ENCODE data around the gene MPPE1. TPM values are rescaled to one million over a fixed set of nuclear protein-coding genes. Genes with fewer than 3 reads are reported as not detected.

The MPPE1 gene
- total RNA-seq, 1 donor from 2014 or later, result 29.4 TPM

- Mint-ChIP-seq H3K4me3 (ENCODE audit: unreplicated experiment) (no peak overlapping the region), H3K4me1 (ENCODE audit: low read depth, unreplicated experiment) (peaks cover 9% of the 10 kb centered on the region), H3K9me3 (ENCODE audit: unreplicated experiment) (no peaks in the 10 kb centered on the region), H3K27me3 (ENCODE audit: low read depth, unreplicated experiment) (no peaks in the 10 kb centered on the region), H3K36me3 (ENCODE audit: low read depth, unreplicated experiment) (no peaks in the 10 kb centered on the region), H3K27ac (ENCODE audit: unreplicated experiment) (no peak overlapping the region)
- H3K27ac ChIP-seq (ENCODE audit: low read depth, low read length), result no peak overlapping the region
- H3K4me2 ChIP-seq (ENCODE audit: low read length), result no peak overlapping the region
- DNase-seq (ENCODE audit: low read depth) (no peak), FAIRE-seq (no peak)
- no peak overlapping the region for H3K9ac ChIP-seq (ENCODE audit: low read length)
- H3K79me2 ChIP-seq (ENCODE audit: insufficient read depth, low read length), result no peaks in the 10 kb centered on the region
- no peaks in the 10 kb centered on the region for H3K9me3 ChIP-seq (ENCODE audit: insufficient read depth, low read depth, low read length)
- no peak overlapping the region for H3K4me3 ChIP-seq (ENCODE audit: insufficient read depth, low read depth, low read length)
- H3K36me3 ChIP-seq (ENCODE audit: insufficient read depth, low read length), result no peaks in the 10 kb centered on the region
- no peak overlapping the region for H2AFZ ChIP-seq (ENCODE audit: low read depth, low read length)
- no peaks in the 10 kb centered on the region for H4K20me1 ChIP-seq (ENCODE audit: insufficient read depth, low read length)
- H3K27me3 ChIP-seq (ENCODE audit: insufficient read depth, low read length), result no peaks in the 10 kb centered on the region
- TF ChIP-seq, protein P1, sequence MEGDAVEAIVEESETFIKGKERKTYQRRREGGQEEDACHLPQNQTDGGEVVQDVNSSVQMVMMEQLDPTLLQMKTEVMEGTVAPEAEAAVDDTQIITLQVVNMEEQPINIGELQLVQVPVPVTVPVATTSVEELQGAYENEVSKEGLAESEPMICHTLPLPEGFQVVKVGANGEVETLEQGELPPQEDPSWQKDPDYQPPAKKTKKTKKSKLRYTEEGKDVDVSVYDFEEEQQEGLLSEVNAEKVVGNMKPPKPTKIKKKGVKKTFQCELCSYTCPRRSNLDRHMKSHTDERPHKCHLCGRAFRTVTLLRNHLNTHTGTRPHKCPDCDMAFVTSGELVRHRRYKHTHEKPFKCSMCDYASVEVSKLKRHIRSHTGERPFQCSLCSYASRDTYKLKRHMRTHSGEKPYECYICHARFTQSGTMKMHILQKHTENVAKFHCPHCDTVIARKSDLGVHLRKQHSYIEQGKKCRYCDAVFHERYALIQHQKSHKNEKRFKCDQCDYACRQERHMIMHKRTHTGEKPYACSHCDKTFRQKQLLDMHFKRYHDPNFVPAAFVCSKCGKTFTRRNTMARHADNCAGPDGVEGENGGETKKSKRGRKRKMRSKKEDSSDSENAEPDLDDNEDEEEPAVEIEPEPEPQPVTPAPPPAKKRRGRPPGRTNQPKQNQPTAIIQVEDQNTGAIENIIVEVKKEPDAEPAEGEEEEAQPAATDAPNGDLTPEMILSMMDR (IDR thresholded peaks at IDR 0.05; ENCODE audit: insufficient read depth, low read depth, low read length), result no peak
- no peak for TF ChIP-seq EZH2 (IDR thresholded peaks at IDR 0.05; ENCODE audit: insufficient read depth, low read length)
- H3K4me1 ChIP-seq (ENCODE audit: insufficient read depth, low read length), result peaks cover 17% of the 10 kb centered on the region
These were observed 62.5 kb downstream of the MPPE1 start for GRCh38 chr18:11845654-11846053.

DNA sequence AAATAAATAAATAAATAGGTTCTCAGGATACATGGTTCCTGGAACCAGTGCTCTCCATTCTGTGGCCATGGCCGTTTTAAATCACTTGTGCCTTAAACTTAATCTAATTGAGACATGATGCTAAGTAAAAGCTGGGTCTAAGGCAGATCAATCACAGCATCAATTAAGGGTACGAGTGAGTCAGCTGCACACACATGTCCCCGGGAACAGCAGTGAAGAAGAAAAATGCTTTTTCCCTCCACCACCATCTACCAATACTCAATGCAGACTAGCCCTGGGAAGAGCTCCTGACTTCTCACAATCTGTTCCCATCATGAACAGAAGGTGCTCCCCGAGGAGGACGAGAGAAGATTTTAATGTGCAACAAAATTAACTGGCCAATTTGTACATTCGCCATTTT, 63.7 kb downstream of the MPPE1 start:
- Histone ChIP-seq H3K79me2 (ENCODE audit: insufficient read depth, low read length) (no peaks in the 10 kb centered on the region), H3K4me2 (ENCODE audit: low read length) (no peak overlapping the region), H3K9ac (ENCODE audit: low read length) (no peak overlapping the region), H3K9me3 (ENCODE audit: insufficient read depth, low read depth, low read length) (no peaks in the 10 kb centered on the region), H3K27me3 (ENCODE audit: insufficient read depth, low read length) (no peaks in the 10 kb centered on the region), H2AFZ (ENCODE audit: low read depth, low read length) (no peak overlapping the region), H3K4me1 (ENCODE audit: insufficient read depth, low read length) (peaks cover 5% of the 10 kb centered on the region), H3K36me3 (ENCODE audit: insufficient read depth, low read length) (no peaks in the 10 kb centered on the region), H3K27ac (ENCODE audit: low read depth, low read length) (no peak overlapping the region), H3K4me3 (ENCODE audit: insufficient read depth, low read depth, low read length) (no peak overlapping the region), H4K20me1 (ENCODE audit: insufficient read depth, low read length) (no peaks in the 10 kb centered on the region)
- TF ChIP-seq, protein P1 (IDR thresholded peaks at IDR 0.05; ENCODE audit: insufficient read depth, low read depth, low read length), result no peak
- no peak for TF ChIP-seq EZH2 (IDR thresholded peaks at IDR 0.05; ENCODE audit: insufficient read depth, low read length)
- H3K9me3 Mint-ChIP-seq (ENCODE audit: unreplicated experiment), result no peaks in the 10 kb centered on the region
- no peaks in the 10 kb centered on the region for H3K27me3 Mint-ChIP-seq (ENCODE audit: low read depth, unreplicated experiment)
- H3K4me1 Mint-ChIP-seq (ENCODE audit: low read depth, unreplicated experiment), result peaks cover 6% of the 10 kb centered on the region
- H3K27ac Mint-ChIP-seq (ENCODE audit: unreplicated experiment), result no peak overlapping the region
- no peak overlapping the region for H3K4me3 Mint-ChIP-seq (ENCODE audit: unreplicated experiment)
- DNase-seq (ENCODE audit: low read depth) (no peak), FAIRE-seq (no peak)
- no peaks in the 10 kb centered on the region for H3K36me3 Mint-ChIP-seq (ENCODE audit: low read depth, unreplicated experiment)

- H3K9ac ChIP-seq (ENCODE audit: low read length), result no peak overlapping the region
- H3K9me3 Mint-ChIP-seq (ENCODE audit: unreplicated experiment), result no peaks in the 10 kb centered on the region
- no peak overlapping the region for H3K4me2 ChIP-seq (ENCODE audit: low read length)
- H3K36me3 Mint-ChIP-seq (ENCODE audit: low read depth, unreplicated experiment), result no peaks in the 10 kb centered on the region
- no peaks in the 10 kb centered on the region for H3K4me1 ChIP-seq (ENCODE audit: insufficient read depth, low read length)
- H3K27me3 Mint-ChIP-seq (ENCODE audit: low read depth, unreplicated experiment), result no peaks in the 10 kb centered on the region
- no peak overlapping the region for H3K27ac Mint-ChIP-seq (ENCODE audit: unreplicated experiment)
- TF ChIP-seq, protein P1 (IDR thresholded peaks at IDR 0.05; ENCODE audit: insufficient read depth, low read depth, low read length), result no peak
- no peak for TF ChIP-seq EZH2 (IDR thresholded peaks at IDR 0.05; ENCODE audit: insufficient read depth, low read length)
- DNase-seq (ENCODE audit: low read depth) (no peak), FAIRE-seq (no peak)
- no peak overlapping the region for H3K4me3 Mint-ChIP-seq (ENCODE audit: unreplicated experiment)
- H3K4me3 ChIP-seq (ENCODE audit: insufficient read depth, low read depth, low read length), result no peak overlapping the region
- no peaks in the 10 kb centered on the region for H3K79me2 ChIP-seq (ENCODE audit: insufficient read depth, low read length)
- peaks cover 6% of the 10 kb centered on the region for H3K4me1 Mint-ChIP-seq (ENCODE audit: low read depth, unreplicated experiment)
- no peaks in the 10 kb centered on the region for H3K9me3 ChIP-seq (ENCODE audit: insufficient read depth, low read depth, low read length)
- H3K36me3 ChIP-seq (ENCODE audit: insufficient read depth, low read length), result no peaks in the 10 kb centered on the region
- H3K27ac ChIP-seq (ENCODE audit: low read depth, low read length), result no peak overlapping the region
- H3K27me3 ChIP-seq (ENCODE audit: insufficient read depth, low read length), result no peaks in the 10 kb centered on the region
- H4K20me1 ChIP-seq (ENCODE audit: insufficient read depth, low read length), result no peaks in the 10 kb centered on the region
- H2AFZ ChIP-seq (ENCODE audit: low read depth, low read length), result no peak overlapping the region
These were observed 65.6 kb downstream of the MPPE1 start for GRCh38 chr18:11842562-11842961.

Measured in astrocyte (in vitro differentiated cells and primary cell).